ENCODE data around the gene PAX5. TPM values are rescaled to one million over a fixed set of nuclear protein-coding genes. Genes with fewer than 3 reads are reported as not detected.

The PAX5 gene
- total RNA-seq, 1 experiment from 2014 or later, result not detected

DNA sequence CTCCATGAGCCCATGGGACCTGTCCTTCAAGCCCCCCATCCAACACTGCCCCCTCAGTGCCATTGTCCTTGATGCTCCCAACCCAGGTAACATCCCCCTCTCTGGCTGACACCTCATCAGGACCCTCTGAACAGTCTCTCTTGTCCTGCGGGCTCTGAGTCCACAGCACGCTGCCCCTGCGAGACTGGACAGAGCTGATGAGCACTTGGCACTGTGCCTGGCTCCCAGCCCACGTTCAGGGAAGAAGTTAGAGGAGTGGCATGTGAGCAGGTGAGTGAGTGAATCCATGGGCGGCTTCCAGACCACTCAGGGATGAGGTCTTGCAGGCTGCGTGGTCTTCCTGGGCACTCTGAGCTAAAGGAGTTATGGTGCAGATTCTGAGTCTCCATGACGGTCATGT lies 70.7 kb downstream of the PAX5 start:
- no peak for DNase-seq (ENCODE audit: extremely low read depth, low read depth)

DNA sequence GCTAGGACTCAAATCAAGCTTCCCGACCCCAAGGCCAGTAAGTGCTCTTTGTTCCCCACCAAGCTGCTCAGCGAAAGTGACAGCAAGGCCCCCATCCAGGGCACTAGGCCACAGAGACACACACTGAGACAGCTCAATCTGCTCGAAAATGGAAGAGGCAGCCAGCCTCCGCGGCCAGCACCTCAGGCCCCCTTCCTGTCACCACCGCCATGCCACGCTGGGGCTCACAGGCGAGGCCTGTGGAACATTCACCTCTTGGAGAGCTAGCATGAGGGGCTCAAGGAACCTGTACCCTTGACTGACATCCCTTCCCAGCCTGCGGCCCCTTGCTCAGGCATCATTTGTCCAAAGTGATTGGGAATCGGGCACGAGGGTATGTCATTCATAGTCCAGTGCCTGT lies 71.4 kb downstream of the PAX5 start:
- no peak for DNase-seq (ENCODE audit: extremely low read depth, low read depth)

- DNase-seq (ENCODE audit: extremely low read depth, low read depth), result no peak
Measured at GRCh38 chr9:36961561-36962325, 72.3 kb downstream of the PAX5 start.

- no peak for DNase-seq (ENCODE audit: extremely low read depth, low read depth)
Measured at GRCh38 chr9:36961051-36961450, 73.0 kb downstream of the PAX5 start.

- DNase-seq (ENCODE audit: extremely low read depth, low read depth), result no peak
Measured at GRCh38 chr9:36960575-36960955, 73.5 kb downstream of the PAX5 start.

DNA sequence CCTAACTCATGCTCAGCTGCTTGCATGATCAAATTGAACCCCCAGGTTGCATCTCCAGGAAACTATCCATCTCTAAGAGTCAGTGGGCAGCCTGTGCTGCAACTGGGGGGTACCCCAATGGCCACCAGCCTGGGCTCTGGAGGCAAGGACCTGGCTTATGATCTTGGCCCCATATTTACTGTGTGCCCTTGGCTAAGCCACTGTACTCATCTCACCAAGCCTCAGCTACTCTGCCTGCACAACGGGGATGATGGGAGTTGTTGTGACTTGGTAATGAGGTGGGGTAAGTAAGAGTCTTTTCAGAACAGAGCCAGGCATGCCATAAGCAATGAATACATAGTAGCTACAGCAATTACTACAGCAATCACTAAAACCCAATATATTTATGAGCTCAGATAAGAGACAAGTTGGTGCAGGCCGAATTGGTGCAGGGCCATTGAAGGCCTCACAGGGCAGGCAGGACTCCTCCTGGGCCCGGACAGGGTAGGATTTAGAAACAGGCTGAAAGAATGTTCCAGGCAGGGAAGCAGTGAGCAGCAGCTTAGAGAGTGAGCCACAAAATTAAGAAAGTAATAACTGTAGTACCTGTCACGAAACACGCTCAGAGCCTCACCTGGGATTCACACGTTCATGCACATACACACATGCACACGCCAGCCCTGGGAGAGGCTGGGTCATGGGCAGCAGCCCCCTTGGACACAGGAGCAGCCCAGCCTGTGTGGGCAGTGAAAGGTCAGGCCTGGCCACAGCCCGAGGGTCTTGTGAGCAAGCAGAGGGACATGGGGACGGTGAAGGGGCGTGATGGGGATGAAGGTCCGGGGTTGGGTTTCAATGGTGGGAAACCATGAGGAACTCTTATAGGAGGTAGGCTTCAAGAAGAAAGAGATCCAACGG lies 74.1 kb downstream of the PAX5 start:
- no peak for DNase-seq (ENCODE audit: extremely low read depth, low read depth)

DNA sequence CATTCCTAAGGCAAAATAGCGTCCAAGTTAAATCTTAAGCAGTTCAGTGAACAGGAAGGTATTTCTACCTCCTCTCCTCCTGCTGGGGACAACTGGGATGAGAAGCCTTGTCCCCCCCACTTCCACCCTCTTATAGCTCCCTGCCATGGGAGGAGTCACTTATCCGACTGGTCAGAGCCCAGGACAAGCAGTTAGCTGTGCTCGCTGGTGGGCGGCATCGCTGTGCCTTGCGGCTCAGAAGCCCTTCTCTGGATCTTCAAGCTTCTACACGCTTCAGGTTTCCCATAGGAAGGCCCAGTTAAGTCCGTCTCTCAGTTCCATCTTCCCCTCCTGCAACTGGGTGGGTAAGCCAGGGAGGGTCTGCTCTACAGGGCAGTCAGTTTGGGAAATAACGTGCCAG lies 77.2 kb downstream of the PAX5 start:
- DNase-seq (ENCODE audit: extremely low read depth, low read depth), result no peak

- no peak for DNase-seq (ENCODE audit: extremely low read depth, low read depth)
Measured at GRCh38 chr9:36950389-36950788, 83.7 kb downstream of the PAX5 start.

DNA sequence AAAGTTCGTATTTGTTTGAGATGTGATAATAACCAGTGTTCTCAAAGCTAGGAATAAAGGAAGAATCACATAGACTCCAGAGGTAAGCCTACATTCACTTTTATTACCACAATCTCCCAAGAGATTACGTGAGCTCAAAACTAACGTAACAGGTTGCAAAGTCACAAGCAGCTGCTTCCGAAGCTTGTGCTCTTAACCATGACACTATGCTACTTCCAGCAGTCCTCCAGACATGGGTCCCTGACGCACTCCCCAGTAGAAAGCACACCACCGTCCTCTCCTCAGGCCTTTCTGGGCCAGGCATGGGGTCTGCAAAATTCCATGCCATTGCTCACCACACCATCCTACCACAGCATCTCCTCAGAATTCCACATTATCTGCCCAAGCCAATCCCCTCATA lies 84.6 kb downstream of the PAX5 start:
- no peak for DNase-seq (ENCODE audit: extremely low read depth, low read depth)

GRCh38 chr9:36948051-36948450 lies 86.0 kb downstream of the PAX5 start:
- no peak for DNase-seq (ENCODE audit: extremely low read depth, low read depth)

GRCh38 chr9:36946653-36947052 lies 87.4 kb downstream of the PAX5 start:
- no peak for DNase-seq (ENCODE audit: extremely low read depth, low read depth)

GRCh38 chr9:36945999-36946398 lies 88.1 kb downstream of the PAX5 start:
- DNase-seq (ENCODE audit: extremely low read depth, low read depth), result no peak

- DNase-seq (ENCODE audit: extremely low read depth, low read depth), result no peak
Measured at GRCh38 chr9:36942891-36943290, 91.2 kb downstream of the PAX5 start.

- no peak for DNase-seq (ENCODE audit: extremely low read depth, low read depth)
Measured at GRCh38 chr9:36941441-36941840, 92.6 kb downstream of the PAX5 start.

- no peak for DNase-seq (ENCODE audit: extremely low read depth, low read depth)
Measured at GRCh38 chr9:36940881-36941280, 93.2 kb downstream of the PAX5 start.

GRCh38 chr9:36940500-36940853 lies 93.6 kb downstream of the PAX5 start:
- DNase-seq (ENCODE audit: extremely low read depth, low read depth), result no peak

DNA sequence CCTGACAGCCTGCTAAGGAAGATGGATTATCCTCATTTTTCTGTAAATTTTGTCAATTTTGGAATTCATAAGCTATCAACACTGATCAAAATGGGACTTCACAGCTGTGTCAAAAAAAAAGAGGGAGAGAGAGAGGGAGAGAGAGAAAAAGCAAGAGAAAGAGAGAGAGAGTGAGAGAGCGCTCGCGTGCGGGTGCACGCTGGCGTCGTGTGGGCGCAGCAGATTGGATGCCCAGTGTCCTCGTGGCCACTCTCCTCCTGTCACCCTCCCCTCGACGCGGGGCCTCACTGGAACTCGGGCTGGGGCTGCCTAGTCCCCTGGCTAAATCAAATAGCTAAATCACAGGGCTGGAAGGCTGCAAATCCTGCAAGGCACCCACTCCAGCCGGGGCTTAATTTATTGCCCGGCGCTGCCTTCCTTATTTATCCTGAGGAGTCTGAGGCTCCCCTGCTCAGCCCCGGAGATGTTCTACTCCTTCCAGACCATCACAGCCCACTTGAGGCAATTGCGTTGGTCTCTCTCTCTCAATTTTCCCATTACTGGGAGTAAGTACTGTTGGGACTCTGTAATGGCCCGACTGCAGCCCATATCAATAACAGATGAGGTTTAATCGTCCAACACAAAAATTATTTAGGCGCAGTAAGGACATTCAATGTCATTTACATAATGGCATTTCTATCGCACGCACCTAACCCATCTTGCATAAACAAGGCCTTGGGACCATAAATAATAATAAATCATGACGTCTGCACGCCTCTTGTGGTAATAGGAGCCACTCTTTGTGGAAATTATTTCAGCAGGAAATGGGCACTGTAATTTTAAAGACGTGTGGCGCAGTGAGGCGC lies 94.2 kb downstream of the PAX5 start:
- DNase-seq (ENCODE audit: extremely low read depth, low read depth), result no peak

GRCh38 chr9:36939214-36939613 lies 94.9 kb downstream of the PAX5 start:
- DNase-seq (ENCODE audit: extremely low read depth, low read depth), result no peak

DNA sequence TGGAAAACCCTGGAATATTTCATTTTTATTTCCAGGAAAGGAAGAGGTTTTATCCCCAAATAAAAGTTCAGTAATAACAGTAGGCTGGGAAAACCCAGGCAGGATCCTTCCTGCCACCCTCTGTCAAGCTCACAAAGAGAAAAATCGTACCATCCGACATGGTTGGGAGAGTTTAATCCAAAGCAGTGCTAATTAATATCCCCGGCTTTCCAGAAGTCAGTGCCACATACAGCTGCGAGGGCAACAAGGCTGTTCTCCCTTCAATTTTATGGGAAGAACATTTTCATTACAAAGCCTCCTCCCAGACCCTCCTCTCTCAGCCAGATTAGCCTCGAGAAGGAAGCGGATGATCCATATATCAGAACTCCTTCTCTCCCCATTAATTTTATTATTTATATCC lies 95.5 kb downstream of the PAX5 start:
- DNase-seq (ENCODE audit: extremely low read depth, low read depth), result no peak

DNA sequence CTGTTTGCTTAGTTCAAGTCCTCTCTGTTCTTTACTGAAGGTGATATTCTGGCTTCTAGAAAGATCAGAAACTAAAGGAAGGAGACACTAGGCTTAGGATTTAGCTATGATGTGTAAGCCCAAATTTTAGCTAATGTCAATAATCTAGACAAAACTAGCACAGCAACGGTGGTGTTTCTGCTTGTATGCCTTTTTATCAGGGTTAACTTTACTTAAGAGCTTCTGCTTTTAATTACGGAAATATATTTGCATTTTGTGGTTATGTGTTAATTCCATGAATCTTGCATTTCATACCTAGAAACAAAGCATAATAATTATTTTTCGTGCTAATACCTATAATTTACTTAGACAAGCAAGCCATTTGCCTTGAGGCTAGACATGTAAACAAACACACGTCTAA lies 96.1 kb downstream of the PAX5 start:
- DNase-seq (ENCODE audit: extremely low read depth, low read depth), result no peak

- no peak for DNase-seq (ENCODE audit: extremely low read depth, low read depth)
Measured at GRCh38 chr9:36937346-36937745, 96.7 kb downstream of the PAX5 start.
